Right lobe of liver (tissue), 4 donors: Measurements from ENCODE around the gene IGSF9.

ENCODE experiments used
- POLR2A ChIP-seq: fragments of 450-650 bp; IDR thresholded peaks from one replicate; pipeline ENCODE4 v1.6.1; 2017; ENCODE audit warnings: antibody characterized with exemption, mild to moderate bottlenecking
- TF ChIP-seq, protein P1 (sequence below), 4 donors: fragments of 200-600 bp in 3 of 4; fragments of 450-650 bp in 1 of 4; IDR thresholded peaks; one replicate each; pipeline versions ENCODE4 v1.5.1 to v1.8.0; 2016 to 2022; ENCODE audit warnings: antibody characterized with exemption in 4 of 4, mild to moderate bottlenecking in 2 of 4
- donor health status: DM: no; HTN: no; CAD: no.
- donor health status: DM: no; HTN: no; CAD: no.
- donor health status: DM: no; HTN: yes; CAD: no.

GRCh38 chr1:159949981-159950381, 4.6 kb upstream of the IGSF9 start:
- TF ChIP-seq POLR2A, result no peak
- TF ChIP-seq, protein P1, sequence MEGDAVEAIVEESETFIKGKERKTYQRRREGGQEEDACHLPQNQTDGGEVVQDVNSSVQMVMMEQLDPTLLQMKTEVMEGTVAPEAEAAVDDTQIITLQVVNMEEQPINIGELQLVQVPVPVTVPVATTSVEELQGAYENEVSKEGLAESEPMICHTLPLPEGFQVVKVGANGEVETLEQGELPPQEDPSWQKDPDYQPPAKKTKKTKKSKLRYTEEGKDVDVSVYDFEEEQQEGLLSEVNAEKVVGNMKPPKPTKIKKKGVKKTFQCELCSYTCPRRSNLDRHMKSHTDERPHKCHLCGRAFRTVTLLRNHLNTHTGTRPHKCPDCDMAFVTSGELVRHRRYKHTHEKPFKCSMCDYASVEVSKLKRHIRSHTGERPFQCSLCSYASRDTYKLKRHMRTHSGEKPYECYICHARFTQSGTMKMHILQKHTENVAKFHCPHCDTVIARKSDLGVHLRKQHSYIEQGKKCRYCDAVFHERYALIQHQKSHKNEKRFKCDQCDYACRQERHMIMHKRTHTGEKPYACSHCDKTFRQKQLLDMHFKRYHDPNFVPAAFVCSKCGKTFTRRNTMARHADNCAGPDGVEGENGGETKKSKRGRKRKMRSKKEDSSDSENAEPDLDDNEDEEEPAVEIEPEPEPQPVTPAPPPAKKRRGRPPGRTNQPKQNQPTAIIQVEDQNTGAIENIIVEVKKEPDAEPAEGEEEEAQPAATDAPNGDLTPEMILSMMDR (IDR thresholded peaks at IDR 0.05), result no peak
